ENCODE results near the gene ST3GAL4. TPM values are rescaled to one million over a fixed set of nuclear protein-coding genes. Genes with fewer than 3 reads are reported as not detected.

ST3GAL4 gene
- total and polyA plus RNA-seq, 9 of the 15 experiments (the other 6 are each of a cell fraction or from before 2014, with no cell fraction given), result 0.27 to 22.9 (median 10.5) TPM

GRCh38 chr11:126419801-126420697 is 64.6 kb downstream of the ST3GAL4 start (continued):
- peak; percentile 74; the same call in 1 of the 2 replicates for TF ChIP-seq CREB1 (IDR thresholded peaks at IDR 0.05)
- no peak for TF ChIP-seq CREB1 (CRISPR knock-in tag; IDR thresholded peaks at IDR 0.05)
- peak in 1 of 2 experiments; percentile 96; a peak in 3 of 4 replicates for TF ChIP-seq TBL1XR1 (IDR thresholded peaks at IDR 0.05; ENCODE audit: low read length in 2 of 2)
- TF ChIP-seq STAT5A (IDR thresholded peaks at IDR 0.05; ENCODE audit: borderline replicate concordance, low read length), result peak; percentile 98
- peak; percentile 94 for TF ChIP-seq GATA2 (CRISPR knock-in tag; IDR thresholded peaks at IDR 0.05)
- TF ChIP-seq CBFB (CRISPR knock-in tag; IDR thresholded peaks at IDR 0.05), result no peak
- TF ChIP-seq MEF2D (tag; conservative IDR thresholded peaks at IDR 0.05; ENCODE audit: low read depth), result peak; percentile 82
- TF ChIP-seq JUND (IDR thresholded peaks at IDR 0.05; ENCODE audit: borderline replicate concordance, low read depth, low read length), result peak; percentile 56; the same call in 1 of the 2 replicates
- TF ChIP-seq JUND (tag; IDR thresholded peaks at IDR 0.05; ENCODE audit: borderline replicate concordance, low read depth, low read length), result peak; percentile 21; the same call in 1 of the 3 replicates
- TF ChIP-seq REST (IDR thresholded peaks at IDR 0.05; ENCODE audit: borderline replicate concordance), result peak; percentile 6; the same call in 1 of the 2 replicates
- no peak for TF ChIP-seq REST (CRISPR knock-in tag; IDR thresholded peaks at IDR 0.05; ENCODE audit: low read depth)
- peak; percentile 95 for TF ChIP-seq DMBX1 (CRISPR knock-in tag; IDR thresholded peaks at IDR 0.05; ENCODE audit: borderline replicate concordance)
- peak; percentile 94 for TF ChIP-seq HMG20A (CRISPR knock-in tag; conservative IDR thresholded peaks at IDR 0.05)
- TF ChIP-seq CHAMP1 (IDR thresholded peaks at IDR 0.05), result no peak; the same call in 1 of the 2 replicates
- TF ChIP-seq MTA2 (IDR thresholded peaks at IDR 0.05; ENCODE audit: low read depth), result peak; percentile 99
- peak; percentile 98 for TF ChIP-seq KLF16 (IDR thresholded peaks at IDR 0.05)
- TF ChIP-seq CBFA2T3 (IDR thresholded peaks at IDR 0.05), result peak; percentile 99
- no peak for TF ChIP-seq NR4A1 (CRISPR knock-in tag; IDR thresholded peaks at IDR 0.05)
- 0 out of 2 replicates have a peak, but pooled peaks have one; percentile 58 for TF ChIP-seq NR4A1 (tag; IDR thresholded peaks at IDR 0.05)

Data from K562 (cell line).